NCI-H1436 treated with DMSO at 0.1 percent for 48 hours (cell line): ENCODE results near the gene CPXM1.

ENCODE experiments used
- DNase-seq: peaks from one replicate; lab custom pipeline; 2025; lab: John Stamatoyannopoulos, UW

CPXM1 gene

GRCh38 chr20:2748551-2749342 is 51.7 kb downstream of the CPXM1 start:
- no peak for DNase-seq

- DNase-seq = no peak
Observed at GRCh38 chr20:2747676-2748235, 52.7 kb downstream of the CPXM1 start.

GRCh38 chr20:2746636-2747265 is 53.7 kb downstream of the CPXM1 start:
- DNase-seq = no peak

DNA sequence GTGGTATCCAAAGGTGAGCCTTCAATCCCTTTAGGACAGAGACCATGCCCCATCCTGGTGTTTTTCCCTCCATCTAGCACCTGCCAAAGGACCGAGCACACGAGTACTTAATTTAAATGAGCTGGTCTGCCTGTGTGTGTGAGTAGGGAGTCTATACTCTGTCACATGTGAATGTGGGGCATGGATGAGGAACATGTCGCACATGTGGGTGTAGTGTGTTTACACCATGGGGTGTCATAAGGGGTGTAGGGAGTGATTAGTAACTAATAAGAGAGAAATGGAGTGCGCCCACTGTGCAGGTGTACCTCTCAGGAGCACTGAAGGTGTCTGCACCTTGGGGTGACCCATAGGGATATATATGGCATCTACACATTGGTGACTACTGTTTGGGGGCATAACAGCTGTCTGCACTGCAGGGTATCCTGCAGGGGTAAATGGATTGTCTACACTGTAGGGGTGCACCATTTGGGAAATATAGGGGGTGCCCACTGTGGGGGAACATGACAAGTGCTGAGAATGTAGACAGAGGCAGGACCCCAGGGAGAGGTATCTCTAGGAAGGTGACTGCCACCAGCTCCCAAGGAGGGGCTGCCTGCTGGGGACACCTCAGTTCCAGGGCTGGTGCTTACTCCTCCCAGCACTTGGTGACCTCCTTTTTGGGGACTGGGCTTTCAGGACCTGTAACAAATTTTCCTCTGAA is 54.3 kb downstream of the CPXM1 start:
- DNase-seq = no peak

- DNase-seq = no peak
Observed at GRCh38 chr20:2745060-2745910, 55.1 kb downstream of the CPXM1 start.
